ENCODE data around the gene STS.
"Not testable (repeated sequence)": the region's sequence is repeated elsewhere in the genome, so short reads cannot be mapped to it uniquely, and the experiment has no call there.

The STS gene

GRCh38 chrX:7170898-7171297, 23.4 kb downstream of the STS start:
- intact Hi-C loops (cut with DNase I) = no loop called here
- DNase-seq = no peak

- intact Hi-C loops (cut with DNase I) = not testable (repeated sequence)
Observed at GRCh38 chrX:7178859-7179258, 31.3 kb downstream of the STS start.

GRCh38 chrX:7179446-7179845, 31.9 kb downstream of the STS start:
- intact Hi-C loops (cut with DNase I) = no loop called here
- DNase-seq = no peak

More at GRCh38 chrX:7178859-7179258, 31.3 kb downstream of the STS start:
- DNase-seq = not testable (repeated sequence)

DNA sequence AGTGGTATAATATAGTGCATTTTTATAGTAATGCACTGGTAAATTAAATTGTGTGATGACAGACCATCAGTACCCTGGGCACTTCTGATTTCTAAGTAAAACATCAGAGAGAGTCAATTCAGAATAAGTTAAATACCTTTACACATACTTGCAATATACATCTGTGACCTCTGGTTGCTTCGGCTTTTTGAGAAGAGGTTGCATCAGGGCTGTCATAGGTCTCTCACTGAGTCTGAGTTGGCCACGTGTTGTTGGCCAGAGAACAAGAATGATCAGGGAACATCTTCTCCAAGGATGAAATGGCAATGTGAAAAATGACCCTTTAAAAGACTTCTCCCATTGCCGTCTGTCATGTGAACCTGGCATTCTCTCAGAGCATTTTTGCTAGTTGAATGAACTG, 37.3 kb downstream of the STS start:
- intact Hi-C loops (cut with DNase I) = no loop called here
- no peak for DNase-seq

DNA sequence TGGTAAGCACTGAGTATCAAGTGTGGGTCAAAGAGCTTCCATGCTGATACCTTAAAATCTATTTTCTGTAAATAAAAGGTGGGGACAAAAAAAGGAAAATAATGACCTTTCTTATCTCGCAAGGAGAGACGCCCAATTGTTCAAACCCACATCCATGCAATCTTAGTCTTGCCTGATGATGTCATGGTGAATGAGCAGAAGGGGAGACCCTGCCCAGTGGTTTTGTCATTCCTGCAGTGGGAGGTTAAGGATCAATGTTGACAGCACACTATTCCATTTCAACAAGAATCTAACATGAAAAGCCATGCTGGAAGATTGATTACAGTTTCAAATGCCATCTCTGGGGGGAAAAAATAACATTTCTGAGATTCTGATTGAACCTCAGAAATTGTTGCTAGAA, 41.2 kb downstream of the STS start:
- intact Hi-C loops (cut with DNase I) = no loop called here
- no peak for DNase-seq

- no peak for DNase-seq
- intact Hi-C loops (cut with DNase I) = no loop called here
Observed at GRCh38 chrX:7190157-7190556, 42.6 kb downstream of the STS start.

GRCh38 chrX:7191681-7192110, 44.2 kb downstream of the STS start:
- intact Hi-C loops (cut with DNase I) = no loop called here

GRCh38 chrX:7192871-7193270, 45.4 kb downstream of the STS start:
- no peak for DNase-seq
- intact Hi-C loops (cut with DNase I) = no loop called here

More at GRCh38 chrX:7191681-7192110, 44.2 kb downstream of the STS start:
- no peak for DNase-seq

DNA sequence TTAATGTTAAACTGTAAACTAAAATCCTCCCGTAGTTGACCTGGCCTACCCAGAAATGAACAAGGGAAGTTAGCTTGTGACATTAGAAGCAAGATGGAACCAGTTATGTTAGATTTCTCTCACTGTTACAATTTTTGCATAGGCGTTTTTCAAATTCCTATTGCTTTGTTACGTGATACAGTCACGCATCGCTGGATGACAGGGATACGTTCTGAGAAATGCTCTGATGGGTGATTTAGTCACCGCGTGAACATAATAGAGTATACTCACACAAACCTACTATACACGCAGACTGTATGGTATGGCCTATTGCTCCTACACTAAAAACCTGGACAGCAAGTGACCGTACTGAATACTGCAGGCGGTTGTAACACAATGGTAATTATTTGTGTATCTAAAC, 47.1 kb downstream of the STS start:
- no peak for DNase-seq
- intact Hi-C loops (cut with DNase I) = no loop called here

Data from posterior cingulate gyrus (tissue), 11 donors.